CD4-positive, alpha-beta T cell treated with Interleukin-4 for 1 hour (primary cell): ENCODE results near the gene MICAL2.

ENCODE experiments used
- DNase-seq, 2 donors: peaks; one replicate each; pipeline ENCODE4 v3.0.0-alpha.2; 2020 to 2022

Gene MICAL2, protein sequence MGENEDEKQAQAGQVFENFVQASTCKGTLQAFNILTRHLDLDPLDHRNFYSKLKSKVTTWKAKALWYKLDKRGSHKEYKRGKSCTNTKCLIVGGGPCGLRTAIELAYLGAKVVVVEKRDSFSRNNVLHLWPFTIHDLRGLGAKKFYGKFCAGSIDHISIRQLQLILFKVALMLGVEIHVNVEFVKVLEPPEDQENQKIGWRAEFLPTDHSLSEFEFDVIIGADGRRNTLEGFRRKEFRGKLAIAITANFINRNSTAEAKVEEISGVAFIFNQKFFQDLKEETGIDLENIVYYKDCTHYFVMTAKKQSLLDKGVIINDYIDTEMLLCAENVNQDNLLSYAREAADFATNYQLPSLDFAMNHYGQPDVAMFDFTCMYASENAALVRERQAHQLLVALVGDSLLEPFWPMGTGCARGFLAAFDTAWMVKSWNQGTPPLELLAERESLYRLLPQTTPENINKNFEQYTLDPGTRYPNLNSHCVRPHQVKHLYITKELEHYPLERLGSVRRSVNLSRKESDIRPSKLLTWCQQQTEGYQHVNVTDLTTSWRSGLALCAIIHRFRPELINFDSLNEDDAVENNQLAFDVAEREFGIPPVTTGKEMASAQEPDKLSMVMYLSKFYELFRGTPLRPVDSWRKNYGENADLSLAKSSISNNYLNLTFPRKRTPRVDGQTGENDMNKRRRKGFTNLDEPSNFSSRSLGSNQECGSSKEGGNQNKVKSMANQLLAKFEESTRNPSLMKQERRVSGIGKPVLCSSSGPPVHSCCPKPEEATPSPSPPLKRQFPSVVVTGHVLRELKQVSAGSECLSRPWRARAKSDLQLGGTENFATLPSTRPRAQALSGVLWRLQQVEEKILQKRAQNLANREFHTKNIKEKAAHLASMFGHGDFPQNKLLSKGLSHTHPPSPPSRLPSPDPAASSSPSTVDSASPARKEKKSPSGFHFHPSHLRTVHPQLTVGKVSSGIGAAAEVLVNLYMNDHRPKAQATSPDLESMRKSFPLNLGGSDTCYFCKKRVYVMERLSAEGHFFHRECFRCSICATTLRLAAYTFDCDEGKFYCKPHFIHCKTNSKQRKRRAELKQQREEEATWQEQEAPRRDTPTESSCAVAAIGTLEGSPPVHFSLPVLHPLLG

DNA sequence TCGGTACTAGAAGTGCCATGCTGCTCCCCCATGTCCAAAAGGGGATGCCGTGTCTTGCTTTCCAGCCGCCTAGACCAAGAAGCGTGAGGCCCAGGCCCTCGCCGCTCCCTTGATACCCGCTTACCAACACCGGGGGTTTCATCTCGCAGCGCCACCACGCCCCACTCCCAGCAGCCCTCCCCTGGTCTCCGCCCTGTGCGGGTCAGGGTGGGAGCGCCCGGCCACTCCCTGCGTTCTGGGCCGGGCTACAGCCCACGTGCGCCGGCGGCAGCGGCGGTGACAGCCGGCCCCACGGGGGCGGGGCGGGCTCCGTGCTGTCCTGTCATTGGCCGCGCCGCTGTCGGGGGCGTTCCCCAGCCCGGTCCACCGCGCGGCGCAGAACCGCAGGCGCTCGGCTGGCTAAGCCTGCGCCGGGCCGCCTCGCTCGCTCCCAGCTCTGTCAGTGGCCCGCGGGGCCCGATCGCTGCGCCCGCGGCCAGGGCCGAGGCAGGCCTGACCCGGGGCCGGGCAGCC is at the start of gene MICAL2:
MICAL2 (plus strand) TSS at position 390 of the 513 bp plus-strand sequence. CDS start 51,566 bp downstream, outside the sequence.
- DNase-seq = peak; percentile 82 to 87

DNA sequence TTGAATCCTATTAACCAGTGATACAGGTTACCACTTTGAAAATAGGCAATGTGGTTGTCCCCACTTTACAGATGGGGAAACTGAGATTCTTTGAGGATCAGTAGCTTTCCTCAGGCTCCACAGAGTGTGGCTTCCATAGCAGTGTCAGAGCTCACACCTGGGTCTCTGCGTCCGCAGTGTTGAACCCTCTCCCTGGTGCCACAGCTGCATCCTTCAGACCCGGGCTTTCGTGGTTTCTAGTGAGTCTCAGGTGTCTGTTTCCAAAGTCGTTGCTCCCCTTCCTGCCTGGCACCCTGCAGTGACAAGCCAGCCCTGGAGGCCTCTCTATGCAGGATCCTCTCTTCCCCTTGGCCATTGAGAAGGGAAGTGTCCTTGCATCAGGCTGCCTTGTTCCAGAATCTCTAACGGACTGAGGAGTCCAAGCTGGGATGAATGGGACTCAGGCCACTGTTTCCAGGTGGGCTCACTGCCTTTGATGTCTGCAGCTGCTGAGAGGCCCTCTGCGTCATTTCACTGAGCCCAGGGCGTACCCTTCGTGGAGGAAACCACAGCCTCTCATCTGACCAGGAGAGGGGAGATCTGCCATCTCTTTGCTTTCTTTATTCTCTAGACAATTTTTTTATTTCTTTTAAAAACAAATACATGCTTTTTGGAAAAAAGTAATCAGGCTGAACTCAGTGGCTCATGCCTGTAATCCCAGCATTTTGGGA is 48.4 kb upstream of the MICAL2 start:
- DNase-seq = no peak

DNA sequence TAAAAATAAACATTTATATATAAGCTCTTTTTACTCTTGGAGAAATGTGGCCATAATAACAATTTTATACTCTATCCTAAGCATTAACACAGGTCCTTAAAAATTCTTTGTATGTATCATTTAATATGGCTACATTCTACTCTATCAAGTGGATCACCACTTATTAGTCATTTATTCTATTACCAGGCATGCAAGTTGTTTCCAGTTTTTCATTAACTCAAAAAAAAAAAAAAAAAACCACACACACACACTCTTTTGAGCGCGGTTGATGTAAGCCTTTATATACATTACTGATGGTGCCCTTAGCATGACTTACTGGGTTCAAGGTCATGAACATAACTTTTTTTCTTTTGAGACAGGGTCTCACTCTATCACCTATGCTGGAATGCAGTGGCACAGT is 47.1 kb upstream of the MICAL2 start:
- DNase-seq = no peak

DNA sequence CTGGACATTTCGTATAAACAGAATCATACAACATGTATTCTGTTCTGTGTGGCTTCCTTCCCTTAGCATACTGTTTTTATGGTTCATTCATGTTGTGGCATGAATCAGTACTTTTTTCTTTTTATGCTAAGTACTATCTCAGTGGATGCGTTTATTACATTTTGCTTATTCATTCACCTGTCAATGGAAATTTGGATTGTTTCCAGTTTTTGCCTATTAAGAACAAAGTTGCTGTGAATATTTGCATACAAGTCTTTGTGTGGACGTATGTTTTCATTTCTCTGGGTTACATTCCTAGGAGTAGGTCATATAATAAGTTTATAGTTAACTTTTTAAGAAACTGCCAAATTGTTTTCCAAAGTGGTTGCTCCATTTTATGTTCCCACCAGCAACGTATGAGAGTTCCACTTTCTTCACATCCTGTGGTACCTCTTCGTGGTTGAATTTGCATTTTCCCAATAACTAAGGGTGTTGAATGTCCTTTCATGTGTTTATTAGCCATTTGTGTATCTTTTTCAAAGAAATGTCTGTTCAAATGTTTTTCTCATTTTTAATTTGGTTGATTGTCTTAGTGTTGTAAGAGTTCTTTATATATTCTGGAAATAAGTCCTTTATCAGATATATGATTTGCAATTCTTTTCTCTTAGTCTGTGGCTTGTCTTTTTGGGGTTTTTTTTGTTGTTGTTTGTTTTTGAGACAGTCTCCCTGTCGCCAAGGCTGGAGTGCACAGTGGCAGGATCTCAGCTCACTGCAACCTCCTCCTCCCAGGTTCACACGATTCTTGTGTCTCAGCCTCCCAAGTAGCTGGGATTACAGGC is 46.0 kb upstream of the MICAL2 start:
- DNase-seq = no peak

DNA sequence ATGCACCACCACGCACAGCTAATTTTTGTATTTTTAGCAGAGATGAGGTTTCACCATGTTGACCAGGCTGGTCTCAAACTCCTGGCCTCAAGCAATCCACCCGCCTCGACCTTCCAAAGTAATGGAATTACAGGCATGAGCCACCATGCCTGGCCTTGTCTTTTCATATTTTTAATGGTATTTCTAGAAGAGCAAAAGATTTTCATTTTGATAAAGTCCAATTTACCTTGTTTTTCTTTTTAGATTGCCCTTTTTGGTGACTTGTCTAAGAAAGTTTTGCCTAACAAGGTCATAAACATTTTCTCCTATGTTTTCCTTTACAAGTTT is 45.5 kb upstream of the MICAL2 start:
- DNase-seq = no peak

DNA sequence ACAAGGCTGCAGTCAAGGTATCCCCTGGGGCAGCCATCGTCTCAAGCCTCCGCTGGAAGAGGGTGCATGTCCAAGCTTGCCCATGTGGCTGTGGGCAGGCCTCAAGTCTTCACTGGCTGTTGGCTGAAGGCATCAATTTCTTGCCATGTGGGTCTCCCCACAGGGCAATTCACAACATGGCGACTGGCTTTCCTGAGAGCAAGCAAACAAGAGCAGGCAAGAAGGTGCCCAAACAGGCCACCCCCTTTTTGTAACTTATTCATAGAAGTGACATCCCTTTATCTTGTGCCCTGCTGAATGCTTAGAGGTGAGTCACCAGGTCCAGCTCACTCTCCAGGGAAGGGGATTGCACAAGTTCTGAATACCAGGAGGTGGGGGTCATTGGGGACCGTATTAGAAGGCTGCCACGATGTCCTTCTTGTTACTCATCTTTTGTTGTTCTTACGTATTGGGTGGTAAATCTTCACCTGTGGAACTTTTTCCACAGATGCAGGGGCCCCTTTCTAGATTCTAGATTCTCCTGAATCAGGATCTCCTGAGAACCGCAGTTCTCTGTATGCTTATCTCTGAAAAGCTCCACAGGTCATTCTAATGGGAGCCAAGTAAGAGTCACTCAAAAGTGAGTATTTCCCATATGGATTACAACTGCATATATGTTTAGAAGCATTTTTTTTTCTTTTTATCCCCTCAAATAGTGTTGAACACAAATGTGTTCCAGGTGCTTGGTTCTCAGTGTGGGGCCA is 44.2 kb upstream of the MICAL2 start:
- no peak for DNase-seq

DNA sequence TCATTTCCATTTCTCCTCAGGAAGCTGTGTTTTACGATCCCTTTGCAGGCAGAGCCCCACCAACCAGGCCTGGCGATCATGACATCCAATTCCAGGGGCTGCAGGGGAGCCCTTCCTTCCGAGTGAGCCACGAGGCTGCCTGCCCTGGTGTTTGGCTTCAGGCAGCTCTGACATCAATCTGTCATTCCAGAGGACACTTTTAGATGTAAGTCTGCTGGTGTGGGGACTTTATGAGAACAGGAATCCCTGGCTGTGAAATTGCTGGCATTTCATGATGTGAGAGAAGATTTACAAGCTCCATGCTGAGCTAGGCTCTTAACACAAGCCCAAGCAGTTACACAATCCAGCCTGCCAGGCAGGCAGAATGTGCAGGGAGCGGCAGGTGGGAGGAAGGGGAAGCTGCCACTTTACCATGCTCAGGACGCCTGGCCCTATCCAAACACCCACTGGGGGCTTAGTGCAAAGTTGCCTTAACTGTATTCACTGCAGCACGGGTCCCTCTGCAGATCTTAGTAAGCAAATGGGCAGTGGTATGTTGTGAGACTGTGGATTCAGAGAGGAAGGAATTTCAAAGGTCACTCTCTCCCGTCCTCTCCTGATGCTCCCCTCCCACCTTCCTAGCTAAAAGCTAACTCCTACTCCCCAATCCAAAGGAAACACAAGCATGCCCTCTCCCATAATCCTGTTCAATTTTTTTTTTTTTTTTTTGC is 43.4 kb upstream of the MICAL2 start:
- no peak for DNase-seq

DNA sequence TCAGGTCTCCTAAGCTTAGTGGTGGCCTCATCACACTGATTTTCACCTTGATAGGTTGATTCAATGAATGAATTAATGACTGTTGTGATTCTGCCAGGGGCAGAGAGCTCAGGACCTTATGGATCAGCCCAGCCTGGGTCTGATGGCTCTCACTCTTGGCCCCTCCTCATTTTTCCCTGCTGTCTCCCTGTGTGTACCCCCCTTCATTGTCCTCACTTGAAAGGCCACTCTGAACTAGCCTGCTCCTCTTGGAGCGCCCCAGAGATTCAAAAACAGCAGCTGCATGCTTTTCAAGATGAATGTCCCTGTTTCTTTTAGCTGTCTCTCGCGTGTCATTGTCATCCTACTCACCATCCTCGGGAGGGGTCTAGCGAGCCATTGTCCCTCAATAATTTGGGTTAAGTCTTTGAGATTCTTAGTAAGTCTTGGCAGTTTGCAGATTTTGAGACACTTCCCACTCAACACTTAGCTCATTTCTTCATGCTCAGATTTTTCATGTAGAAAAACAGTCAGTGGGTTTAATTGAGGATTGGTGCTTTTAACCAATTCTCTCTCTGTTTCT is 42.5 kb upstream of the MICAL2 start:
- DNase-seq = no peak

DNA sequence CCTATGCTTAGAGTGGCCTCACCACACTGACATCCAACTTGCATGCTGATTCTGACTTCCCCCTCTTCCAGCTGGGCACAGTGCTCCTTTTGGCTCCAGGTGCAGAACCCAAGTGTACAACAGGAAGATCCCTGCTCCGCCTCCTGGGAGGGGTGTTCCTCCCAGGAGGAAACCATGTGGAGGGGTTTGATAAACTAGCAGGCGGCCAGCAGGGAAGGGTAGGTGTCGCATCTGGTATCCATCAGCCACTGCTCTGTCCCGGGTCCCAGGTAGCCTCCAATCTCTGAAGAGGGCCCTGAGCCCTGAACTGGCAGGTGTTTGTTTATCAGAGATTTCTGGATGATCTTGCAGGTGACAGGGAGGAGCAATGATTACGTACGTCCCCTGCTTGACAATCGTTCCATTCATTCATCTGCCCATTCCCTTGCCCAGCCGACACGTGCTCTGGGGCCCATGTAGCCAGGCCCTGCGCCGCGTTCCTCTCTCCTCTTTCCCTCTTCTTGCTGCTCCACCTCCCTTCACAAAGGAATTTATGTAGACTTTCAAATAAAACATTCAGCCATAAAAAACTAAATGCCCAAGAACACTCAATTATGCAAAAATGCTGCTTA is 41.2 kb upstream of the MICAL2 start:
- DNase-seq = no peak

DNA sequence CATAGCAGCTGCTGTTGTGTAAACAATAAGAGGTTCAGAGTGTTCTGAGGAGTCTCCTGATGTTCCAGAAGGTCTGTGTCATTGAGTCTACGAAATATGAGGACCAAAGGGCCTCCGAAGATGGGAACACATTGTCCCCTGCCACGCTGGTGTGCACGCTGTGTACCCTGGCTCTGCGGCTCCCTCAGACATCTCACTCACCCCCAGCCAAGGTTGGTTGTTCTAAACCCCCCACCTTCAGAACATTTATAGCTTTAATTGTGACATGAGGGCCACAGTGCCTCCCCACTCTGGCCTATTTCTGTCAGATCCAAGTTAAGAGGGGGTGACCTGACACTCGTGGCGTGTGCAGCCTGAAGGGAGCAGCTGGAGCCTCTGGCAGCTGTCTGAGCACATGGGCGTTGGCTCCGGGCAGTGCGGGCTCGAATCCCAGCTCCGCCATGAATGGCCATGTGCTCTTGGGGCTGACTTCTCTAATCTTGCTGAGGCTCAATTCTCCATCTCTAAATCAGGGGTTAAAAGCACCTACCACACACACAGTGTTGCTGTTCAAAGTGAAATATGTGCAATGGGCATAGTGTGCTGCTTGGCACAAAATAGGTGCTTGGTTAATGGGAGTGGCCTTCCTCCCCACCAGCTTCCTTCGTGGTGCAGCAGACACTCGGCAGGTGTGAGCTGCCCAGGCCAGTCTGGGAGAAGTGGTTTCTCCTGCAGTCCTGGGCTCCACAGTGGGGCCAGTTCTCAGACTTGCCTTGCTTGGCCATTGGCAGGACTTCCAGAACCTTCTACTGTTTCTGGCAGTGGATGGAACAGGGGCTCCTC is 39.7 kb upstream of the MICAL2 start:
- DNase-seq = no peak

DNA sequence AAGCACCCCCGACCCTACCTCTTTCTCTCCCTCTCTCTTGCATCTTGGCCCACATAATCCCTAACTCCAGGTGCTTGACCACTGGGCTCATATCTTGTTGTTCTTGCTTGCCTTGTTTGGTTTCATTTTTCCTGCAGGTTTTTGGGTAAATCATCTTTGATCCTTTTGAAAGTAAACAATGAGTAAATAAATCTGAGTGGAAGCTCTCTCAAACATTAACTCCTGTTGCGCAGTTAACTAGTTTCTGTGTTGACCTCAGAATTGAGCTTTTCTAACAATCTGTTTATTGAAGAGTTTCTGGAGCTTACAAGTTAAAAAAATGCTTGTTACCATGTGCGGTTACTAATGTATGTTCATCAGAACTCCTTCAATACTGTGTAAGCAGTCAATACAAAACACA is 38.8 kb upstream of the MICAL2 start:
- no peak for DNase-seq

DNA sequence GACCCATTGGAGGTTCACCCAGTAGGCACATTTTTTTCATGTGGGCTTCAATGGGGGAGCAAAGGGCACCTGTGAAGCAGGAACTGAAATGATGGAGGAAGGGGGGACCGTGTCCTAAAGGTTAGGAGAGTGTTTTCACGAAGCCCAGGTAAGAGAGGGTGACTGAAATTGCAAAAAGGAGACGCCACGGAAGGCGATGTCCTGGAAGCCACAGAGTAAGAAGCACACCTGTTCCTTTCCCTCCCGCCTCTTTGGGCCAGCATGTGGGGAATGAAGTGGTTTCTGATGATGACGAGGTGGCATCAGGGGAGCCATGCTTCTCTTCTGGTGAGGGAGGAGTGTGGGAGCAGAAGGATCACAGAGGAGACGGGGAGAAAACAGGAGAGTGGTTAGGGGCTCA is 37.0 kb upstream of the MICAL2 start:
- no peak for DNase-seq

DNA sequence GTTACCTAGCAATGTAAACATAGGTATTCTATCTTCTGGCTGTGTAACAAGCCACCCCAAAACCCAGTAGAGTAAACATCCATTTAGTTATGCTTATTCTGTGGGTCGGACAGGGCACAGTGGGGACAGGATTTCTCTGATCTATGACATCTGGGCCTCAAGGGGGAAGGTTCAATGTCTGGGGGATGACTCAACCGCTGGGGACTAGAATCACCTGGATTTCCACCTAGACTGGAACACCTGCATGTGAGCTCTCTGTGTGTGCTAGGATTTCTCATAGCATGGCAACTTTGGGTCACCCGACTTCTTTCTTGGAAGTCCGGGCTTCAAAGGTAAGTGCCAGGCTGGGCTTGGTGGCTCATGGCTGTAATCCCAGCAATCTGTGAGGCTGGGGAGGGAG is 36.5 kb upstream of the MICAL2 start:
- DNase-seq = no peak

DNA sequence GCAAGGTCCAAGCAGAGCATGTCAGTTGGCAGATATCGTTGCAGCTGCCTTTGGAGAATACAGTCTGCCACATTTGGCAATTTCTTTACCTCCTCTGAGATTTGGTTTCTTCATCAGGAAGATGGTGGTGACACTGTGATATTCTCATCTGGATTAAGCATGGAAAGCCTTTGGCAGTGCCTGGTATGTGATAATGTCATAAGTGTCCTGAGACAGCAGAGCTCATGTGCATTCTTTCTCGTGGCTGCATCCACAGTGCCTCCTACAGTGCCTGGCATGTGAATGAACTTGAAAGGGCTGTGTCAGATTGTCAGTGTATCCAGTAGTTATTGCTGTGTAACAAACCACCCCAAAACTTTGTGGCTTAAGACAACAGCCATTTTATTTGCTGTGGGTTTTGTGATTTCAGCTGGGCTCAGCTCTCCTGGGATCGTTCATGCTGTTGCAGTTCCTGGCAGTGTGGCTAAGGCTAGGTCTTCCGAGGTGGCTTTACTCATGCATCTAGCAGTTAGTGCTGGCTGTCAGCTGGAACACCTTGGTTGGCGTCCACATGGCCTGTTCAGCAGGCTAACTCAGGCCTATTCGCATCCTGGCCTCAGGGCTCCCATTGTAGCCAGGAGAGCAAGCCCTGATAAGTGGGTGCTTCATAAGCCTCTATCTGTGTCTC is 35.7 kb upstream of the MICAL2 start:
- no peak for DNase-seq

DNA sequence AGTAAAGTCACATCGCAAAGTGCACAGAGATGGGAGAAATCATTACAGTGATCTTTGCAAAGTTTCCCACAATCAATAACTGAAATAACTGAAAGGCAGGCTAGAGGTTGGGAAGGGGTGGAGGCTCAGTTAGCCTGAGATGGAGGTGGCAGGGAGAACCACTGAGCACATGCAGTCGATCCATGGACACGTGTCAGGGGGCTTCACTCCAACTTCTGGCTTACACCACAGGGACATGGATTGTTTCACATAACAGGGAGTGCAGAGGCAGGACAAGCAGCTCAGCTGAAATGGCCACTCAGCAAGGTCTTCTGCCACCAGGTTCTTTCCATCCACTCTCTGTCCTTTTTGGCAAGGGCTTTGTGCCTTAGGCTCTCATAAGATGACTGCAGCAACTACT is 35.1 kb upstream of the MICAL2 start:
- DNase-seq = no peak

DNA sequence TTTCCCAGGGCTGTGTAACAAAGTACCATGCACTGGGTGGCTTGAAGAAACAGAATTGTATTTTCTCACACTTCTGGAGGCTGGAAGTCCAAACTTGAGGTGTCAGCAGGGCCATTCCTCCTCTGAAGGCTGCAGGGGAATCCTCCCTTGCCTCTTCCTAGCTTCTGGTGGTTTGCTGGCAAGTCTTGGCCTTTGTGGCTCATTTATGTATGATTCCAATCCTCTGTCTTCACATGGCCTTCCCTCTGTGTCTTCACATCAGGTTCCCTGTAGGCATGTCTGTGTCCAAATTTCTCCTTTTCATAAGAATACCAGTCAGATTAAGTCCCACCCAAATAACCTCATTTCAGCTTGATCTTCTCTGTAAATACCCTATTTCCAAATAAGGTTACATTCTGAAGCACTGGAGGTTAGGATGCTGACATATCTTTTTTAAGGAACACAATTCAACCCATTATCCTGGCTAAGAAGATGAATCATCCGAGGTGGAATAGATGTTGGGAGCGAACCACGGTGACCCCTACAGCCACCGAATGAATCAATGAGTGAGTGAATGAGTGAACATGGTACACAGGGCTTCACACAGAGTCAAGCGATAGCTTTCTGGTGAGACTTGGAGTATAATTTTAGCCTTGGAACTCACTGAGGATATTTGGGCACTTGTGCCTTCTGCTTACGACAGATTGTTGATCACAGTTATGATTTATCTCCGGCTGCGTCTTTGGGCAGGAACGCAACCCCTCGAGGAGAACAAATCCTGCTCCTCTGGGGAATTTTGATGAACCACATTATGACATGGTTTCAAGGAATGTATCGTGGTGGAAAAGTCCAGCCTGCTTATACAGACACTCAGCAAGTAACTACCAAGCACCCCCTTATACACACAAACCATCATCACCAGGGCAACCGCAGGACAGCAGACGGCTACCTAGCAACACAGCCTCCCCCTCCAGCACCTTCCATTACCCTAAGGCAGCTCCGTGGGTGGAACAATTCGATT is 34.3 kb upstream of the MICAL2 start:
- DNase-seq = no peak
